SHP77 treated with DMSO at 0.1 percent for 48 hours (cell line): ENCODE measurements around the gene FAF1.

Source experiments
- DNase-seq: peaks from one replicate; lab custom pipeline; 2025; lab: John Stamatoyannopoulos, UW

The FAF1 gene

DNA sequence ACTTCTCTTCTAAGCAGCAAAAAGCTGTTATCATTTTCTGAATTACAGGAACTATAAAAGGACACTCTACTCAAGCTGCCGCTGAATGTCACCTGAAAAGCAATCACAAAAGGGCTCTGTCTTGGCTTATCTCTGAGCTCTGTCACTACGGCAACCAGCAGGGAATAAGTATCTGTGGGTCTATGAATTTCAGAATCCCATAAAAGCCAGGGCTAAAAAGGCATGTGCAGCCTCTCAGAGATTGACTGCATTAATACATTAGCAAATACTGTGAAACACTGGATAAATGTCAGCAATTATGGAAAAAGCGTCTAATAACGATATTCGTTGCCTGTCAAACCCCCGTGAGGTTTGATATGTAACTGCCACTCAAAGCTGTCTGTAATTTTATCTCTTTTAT is 326.6 kb downstream of the FAF1 start:
- no peak for DNase-seq

GRCh38 chr1:50631161-50631560 is 328.9 kb downstream of the FAF1 start:
- DNase-seq, result no peak

- DNase-seq, result no peak
These were observed 337.8 kb downstream of the FAF1 start for GRCh38 chr1:50622259-50622658.

GRCh38 chr1:50620680-50621329 is 339.3 kb downstream of the FAF1 start:
- no peak for DNase-seq

- no peak for DNase-seq
These were observed 344.9 kb downstream of the FAF1 start for GRCh38 chr1:50615036-50615750.

GRCh38 chr1:50611675-50612074 is 348.4 kb downstream of the FAF1 start:
- no peak for DNase-seq

- DNase-seq, result no peak
These were observed 349.5 kb downstream of the FAF1 start for GRCh38 chr1:50610563-50610962.

GRCh38 chr1:50609508-50609907 is 350.6 kb downstream of the FAF1 start:
- no peak for DNase-seq

GRCh38 chr1:50605186-50605875 is 354.7 kb downstream of the FAF1 start:
- no peak for DNase-seq

DNA sequence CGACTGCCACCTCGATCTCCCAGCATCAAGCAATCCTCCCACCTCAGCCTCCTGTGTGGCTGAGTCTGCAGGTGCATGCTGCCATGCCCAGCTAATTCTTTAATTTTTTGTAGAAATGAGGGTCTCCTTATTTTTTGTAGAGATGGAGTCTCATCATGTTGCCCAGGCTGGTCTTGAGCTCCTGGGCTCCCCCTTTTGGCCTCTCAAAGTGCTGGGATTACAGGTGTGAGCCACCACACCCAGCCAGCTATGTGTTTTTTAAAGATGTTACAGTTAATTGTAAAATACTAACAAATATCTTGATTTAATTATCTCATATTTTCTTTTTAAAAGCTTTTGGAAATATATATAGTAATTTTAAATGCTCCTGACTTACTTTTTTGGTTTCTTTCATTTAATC is 355.5 kb downstream of the FAF1 start:
- no peak for DNase-seq

- no peak for DNase-seq
These were observed 356.5 kb downstream of the FAF1 start for GRCh38 chr1:50603274-50604271.

DNA sequence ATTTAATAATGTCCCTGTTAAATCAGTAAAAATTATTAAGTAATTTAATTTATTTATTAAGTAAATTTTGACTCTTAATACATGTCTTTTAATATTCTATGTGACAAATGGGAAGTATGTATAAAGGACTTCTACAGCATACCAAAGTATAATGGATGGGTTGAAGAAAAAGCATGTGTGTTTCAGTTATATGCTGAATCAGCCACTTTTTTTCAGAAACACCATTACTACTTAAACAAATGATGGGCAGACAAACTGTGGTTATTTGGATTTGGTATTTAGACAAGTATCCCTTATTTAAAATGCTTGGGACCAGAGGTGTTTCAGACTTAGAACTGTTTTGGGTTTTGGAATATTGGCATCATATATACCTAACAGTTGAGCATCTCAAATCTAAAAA is 360.5 kb downstream of the FAF1 start:
- DNase-seq, result no peak

GRCh38 chr1:50595874-50596273 is 364.2 kb downstream of the FAF1 start:
- no peak for DNase-seq

DNA sequence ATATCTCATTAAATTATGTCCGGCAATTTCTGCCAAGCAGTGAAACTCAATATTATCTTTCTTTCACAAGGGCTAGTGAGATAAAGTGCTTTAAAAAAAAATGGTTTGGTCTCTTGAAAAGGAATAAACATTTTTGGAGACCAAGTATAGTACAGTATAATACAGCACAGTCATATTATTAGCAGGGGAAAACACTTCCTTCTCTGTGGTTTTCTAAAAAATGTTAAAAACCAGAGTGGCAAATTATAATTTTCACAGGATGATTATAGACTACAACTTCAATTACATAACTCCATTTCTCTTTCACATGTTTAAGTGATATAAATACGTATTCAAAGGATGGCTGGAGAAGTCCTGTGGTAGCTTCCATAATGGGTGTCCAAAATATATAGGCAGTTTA is 366.6 kb downstream of the FAF1 start:
- DNase-seq, result no peak

DNA sequence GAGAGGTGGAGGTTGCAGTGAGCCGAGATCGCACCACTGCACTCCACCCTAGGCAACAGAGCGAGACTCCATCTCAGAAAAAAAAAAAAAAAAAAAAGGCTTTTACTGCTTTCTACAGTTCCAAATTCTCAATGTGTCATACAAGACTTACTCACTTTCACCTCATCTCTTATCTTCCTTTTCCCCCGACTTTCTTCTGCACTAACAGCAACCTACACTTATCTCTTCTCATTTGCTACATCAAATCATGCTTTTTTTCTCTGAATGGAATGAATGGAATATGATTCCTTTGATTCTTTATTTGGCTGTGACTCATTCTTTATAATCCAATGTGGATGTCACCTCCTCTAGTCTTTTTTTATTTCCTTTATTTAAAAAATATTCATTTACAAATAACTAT is 368.5 kb downstream of the FAF1 start:
- no peak for DNase-seq

GRCh38 chr1:50582346-50582745 is 377.7 kb downstream of the FAF1 start:
- no peak for DNase-seq

- DNase-seq, result no peak
These were observed 390.0 kb downstream of the FAF1 start for GRCh38 chr1:50570066-50570468.

DNA sequence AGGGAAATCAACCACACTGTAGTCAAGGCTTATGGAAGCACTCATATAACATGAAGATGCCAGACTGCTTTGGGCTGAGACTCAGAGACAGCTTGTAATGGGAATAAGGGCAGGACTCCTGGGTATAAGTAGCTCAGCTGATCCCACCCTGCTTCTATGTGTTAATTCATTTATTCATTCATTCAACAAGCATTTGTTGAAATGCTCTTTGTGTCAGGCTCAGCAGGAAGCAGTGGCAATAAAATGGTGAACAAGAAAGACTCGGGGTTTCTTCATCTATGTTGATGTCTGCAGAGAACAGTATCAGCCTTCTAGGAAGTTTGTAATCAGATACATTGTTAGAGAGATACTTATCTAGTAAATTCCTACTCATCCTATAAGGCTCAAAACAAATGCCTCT is 391.3 kb downstream of the FAF1 start:
- no peak for DNase-seq

DNA sequence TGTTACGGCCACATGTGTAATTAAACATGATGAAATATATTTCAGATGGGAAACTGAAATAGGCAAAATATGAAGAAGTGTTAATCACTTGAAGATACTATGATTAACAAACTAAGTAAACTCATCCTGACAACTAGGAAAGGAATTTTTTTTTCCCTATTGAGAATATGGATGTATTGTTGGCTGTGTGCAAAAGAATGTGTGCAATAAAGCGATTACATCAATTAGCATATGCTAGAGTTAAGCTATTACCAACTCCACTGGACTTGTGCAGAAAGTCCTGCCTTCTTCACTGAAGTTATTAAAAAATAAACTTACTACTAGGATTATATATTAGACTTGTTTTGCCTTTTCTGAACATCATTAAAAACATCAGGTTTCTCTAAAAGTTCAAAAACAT is 393.7 kb downstream of the FAF1 start:
- DNase-seq, result no peak

DNA sequence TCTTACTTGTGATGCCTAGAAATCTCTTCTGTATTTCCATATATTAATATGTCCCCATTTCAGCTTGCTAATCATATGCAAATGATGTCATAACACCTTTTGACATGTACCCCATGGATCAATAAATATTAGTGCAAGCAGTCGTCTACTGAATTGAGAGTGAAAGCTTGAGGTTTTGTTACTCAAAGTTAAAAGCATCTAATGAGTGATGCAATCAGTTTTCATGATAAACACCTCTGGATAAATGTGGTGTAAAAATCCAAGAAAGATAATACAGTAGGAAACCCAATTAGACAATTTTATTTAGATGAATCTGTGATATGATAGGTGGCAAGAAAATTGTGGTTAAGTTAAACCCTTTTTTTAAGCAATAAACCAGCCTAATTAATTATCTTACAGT is 395.6 kb downstream of the FAF1 start:
- no peak for DNase-seq

DNA sequence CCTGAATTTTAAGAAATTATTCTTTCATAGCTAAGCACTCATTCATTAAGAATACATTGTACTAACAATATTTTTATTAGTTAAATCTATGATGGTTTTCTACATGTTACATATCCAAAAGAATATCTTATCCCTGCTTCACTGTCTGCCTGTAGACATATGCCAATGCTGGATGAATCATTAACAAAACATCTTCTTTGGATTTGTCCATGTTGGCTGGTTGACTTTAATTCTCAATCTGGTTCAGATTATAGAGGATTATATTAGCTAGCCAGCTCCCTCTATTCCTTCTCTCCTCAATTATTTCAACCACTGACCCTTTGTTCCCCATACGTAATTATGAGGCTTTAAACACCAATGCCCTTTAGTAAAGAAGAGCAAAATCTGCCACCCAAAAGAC is 398.0 kb downstream of the FAF1 start:
- no peak for DNase-seq

GRCh38 chr1:50559421-50559820 is 400.6 kb downstream of the FAF1 start:
- DNase-seq, result no peak
